Measurements from ENCODE around the gene GAGE10.
A peak's percentile ranks its signal among the peaks of the same experiment; 100 is the strongest.
"Not testable (repeated sequence)": the region's sequence is repeated elsewhere in the genome, so short reads cannot be mapped to it uniquely, and the experiment has no call there.

Gene GAGE10

GRCh38 chrX:49276671-49277534, 26.5 kb upstream of the GAGE10 start:
- peak; percentile 34 to 41 for ATAC-seq

GRCh38 chrX:49277535-49277830, 26.0 kb upstream of the GAGE10 start:
- ATAC-seq = peak; percentile 38 to 39

DNA sequence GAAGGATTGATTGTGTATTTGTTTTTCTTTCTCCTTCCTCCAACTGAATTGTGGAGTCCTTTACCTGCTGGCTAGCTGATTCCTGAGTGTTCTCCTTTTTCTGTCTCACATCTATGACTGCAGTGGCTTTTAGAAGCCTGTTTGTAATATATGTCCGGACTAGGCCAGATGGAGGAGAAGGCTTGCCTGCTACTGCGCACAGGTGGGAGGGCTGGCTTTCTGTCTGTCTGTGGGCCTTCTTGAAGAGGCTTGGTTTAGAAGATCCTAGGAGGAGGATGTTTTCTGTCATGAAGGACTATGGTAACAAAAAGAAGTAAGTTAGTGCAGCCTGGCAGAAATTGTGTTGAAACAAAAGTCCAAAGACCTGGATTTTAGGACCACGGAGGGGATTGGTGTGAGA, 25.4 kb upstream of the GAGE10 start:
- no peak for ATAC-seq

DNA sequence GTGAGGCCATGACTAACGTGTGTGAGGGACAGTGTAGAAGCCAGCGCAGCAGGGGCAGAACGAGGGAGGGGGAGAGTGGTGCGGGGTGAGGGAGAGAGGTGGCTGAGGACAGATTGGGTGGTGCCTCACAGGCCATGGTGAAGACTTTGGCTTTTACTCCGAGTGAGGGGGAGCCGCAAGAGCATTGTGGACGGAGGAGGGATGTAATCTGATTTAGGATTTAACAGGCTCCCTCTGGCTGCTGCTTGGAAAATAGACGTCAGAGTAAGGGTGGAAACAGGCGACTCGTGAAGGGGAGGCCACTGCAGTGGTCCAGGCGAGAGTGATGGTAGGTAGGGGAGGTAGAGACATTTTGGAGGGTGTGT, 20.8 kb upstream of the GAGE10 start:
- ATAC-seq = peak; percentile 31 to 39

DNA sequence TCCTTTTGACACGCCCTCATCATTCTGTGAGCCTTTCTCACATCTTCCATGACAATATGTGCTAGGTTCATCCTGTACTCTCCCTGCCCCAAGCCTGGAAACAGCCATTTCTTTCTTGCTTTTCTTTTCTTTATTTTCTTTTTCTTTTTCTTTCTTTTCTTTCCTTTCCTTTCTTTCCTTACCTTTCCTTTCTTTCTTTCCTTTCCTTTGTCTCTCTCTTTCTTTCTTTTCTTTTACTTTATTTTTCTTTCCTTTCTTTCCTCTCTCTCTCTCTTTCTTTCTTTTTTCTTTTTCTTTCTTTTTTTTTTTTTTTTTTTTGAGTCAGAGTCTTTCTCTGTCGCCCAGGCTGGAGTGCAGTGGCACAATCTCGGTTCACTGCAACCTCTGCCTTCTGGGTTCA, 19.2 kb upstream of the GAGE10 start:
- no peak for ATAC-seq

DNA sequence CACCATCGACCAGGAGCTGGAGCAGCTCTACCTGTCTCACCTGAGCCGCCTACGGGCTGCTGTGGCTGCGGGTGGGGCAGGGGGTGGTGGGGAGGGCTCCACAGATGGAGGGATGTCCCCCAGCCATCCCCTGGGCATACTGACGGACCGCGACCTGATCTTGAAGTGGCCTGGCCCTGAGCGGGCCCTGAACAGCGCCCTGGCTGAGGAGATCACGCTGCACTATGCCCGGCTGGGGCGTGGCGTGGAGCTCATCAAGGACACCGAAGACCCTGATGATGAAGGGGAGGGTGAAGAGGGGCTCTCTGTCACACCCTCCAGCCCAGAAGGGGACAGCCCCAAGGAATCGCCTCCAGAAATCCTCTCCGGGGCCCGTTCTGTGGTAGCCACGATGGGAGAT, 17.3 kb upstream of the GAGE10 start:
- no peak for ATAC-seq

GRCh38 chrX:49286581-49286980, 16.9 kb upstream of the GAGE10 start:
- ATAC-seq = no peak

- peak in 1 of 2 donors; percentile 17 for ATAC-seq
Measured at GRCh38 chrX:49287665-49288064, 15.8 kb upstream of the GAGE10 start.

DNA sequence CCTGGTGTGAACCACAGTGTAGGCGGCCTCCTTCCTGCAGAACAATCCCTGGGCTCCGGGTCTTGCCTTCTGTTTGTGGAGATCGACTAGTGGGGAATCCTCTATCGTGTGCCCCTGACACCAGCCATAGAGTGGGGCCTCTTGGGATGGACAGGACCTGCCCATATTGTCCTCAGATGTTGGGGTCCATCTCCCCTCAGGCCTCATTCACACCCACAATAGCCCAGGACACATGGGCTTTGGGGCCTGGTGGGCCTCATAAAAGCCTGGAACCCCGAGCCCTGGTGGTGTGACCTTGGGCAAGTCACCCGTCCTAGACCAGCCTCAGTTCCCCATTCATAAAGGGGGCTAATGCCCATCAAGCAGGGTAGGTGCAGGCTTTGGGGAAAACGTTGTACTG, 13.2 kb upstream of the GAGE10 start:
- no peak for ATAC-seq

GRCh38 chrX:49291615-49292337, 11.7 kb upstream of the GAGE10 start:
- ATAC-seq = peak; percentile 82 to 84

DNA sequence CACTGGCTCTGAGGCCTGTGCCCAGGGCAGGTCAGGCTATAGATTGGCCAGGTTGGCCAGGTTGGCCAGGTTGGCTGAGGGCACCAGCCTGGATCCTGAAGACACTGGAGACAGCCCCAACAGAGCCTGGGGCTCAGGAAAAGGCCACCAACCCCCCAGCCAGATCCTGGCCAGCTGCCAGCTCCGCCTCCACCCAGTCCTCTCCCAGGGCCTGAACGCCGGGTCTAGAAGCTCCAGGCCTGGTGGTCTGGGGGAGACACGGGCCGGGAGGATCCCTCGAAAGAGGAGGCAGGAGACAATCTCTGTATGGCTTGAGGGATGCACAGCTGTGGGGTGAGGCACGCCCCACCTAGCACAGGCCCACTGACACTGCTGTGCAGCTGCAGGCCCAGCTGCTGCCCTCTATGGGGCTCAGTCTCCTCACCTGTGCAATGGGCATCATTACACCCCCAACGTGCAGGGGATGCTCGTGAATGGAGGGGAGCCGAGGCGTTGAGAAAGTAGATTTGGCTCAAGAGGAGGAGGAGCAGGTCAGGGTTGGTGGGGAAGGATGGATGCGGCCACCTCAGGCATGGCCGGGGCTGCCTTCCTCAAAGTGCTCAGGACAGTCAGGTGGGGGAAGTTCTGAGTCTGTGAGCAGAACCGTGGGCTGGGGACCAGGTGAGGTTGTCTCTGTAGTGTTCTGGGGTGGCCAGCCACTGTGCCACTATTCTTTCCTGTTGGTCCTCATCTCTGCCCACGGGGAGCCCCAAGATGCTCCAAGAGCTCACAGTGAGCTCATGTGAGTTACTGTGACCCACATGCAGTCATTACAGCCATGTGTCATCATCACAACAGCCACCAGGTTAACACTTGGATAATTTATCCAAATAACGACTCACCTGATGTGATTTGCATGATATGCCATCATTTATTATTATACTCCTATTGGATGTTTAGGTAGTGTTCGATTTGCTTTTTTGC, 10.8 kb upstream of the GAGE10 start:
- ATAC-seq = peak; percentile 39 to 58

DNA sequence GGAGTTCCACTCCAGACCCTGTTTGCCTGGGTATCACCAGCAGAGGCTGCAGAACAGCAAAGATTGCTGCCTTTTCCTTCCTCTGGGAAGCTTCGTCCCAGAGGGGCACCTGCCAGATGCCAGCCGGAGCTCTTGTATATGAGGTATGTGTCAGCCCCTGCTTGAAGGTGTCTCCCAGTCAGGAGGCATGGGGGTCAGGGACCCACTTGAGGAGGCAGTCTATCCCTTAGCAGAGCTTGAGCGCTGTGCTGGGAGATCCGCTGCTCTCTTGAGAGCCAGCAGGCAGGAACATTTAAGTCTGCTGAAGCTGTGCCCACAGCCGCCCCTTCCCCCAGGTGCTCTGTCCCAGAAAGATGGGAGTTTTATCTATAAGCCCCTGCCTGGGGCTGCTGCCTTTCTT, 4.2 kb upstream of the GAGE10 start:
- not testable (repeated sequence) for ATAC-seq

DNA sequence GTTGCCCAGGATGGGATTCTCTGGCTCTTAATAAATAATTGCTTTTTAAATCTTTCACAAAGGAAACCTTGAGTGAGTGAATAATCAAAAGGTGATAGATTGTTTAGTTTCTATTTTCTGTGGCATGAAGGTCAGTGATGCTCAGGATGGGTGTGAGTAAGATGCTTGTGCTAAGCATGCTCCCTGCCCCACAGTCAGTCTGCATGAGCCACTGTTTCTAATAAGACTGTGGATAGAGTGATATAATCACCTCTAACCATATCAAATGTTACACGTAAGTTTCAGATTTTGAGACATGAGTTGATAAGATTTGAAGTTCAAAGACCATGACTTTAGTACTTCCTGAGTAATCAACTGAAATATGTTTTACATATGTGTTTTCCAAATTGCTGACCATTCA, 2.7 kb upstream of the GAGE10 start:
- ATAC-seq = peak; percentile 55 to 72

DNA sequence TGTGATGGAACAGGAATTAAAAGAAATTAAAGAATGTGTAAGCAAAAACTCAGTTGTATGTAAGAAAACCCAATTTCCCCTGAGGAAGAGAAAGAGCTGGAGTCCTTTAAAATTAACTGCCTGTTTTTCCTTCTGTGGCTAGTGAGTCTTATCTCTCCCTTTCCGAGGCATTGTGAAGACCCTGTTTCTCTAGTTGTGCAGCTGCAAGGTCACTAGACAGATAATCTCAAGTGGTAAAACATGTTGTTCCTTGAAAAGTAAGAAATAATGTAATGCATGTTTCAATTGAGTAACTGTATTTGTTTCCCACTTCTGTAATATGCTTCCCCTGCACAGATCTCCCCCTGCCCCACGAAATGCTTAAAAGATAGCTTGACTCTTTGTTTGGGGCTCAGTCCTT, 4.3 kb downstream of the GAGE10 start:
- not testable (repeated sequence) for ATAC-seq

GRCh38 chrX:49308604-49309269, 5.3 kb downstream of the GAGE10 start:
- ATAC-seq = no peak

DNA sequence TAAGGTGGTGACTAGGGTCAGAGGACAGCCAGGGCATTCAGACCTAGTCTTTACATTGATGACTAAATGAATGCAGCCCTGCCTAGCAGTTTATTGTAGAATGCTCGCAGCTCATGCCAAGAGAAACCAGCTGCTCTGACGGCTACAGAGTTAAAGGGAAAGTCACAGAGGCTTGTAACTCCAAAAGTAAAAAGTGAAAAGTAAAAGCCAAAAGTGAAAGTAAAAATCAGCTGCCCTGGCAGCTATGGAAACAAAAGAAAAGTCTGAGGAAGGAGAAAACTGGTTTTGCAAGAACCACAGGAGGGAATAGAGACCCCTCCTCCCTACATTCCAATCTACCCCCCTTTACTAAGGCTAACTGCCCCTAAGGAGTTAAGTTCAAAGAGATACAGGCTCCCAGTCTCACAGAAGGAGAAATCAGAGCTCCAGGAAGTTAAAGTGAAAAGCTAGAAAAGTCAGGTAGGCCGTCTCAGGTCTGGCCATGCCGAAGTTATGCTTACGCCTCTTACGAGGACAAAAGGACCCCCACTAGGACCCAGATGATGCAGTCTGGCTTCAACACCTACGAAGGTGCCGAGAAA, 6.0 kb downstream of the GAGE10 start:
- peak; percentile 43 to 60 for ATAC-seq

DNA sequence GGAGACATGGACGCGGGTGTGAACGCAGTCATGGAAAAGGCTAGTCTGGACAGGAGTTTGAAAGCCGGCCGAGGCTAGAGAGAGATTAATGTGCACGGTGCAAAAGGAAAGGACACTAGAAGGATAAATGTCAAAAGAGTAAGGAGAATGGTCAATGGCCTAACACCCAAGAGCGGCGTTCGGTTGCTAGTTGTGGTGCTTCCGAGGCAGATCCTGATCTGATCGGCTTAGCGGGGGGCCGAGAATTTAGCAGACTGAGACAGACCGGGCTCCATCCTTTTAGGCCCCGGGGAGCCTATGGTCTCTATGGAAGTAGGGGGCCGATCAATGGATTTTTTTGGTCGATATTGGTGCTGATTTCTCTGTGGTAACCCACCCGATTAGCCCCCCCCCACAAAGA, 6.9 kb downstream of the GAGE10 start:
- no peak for ATAC-seq

DNA sequence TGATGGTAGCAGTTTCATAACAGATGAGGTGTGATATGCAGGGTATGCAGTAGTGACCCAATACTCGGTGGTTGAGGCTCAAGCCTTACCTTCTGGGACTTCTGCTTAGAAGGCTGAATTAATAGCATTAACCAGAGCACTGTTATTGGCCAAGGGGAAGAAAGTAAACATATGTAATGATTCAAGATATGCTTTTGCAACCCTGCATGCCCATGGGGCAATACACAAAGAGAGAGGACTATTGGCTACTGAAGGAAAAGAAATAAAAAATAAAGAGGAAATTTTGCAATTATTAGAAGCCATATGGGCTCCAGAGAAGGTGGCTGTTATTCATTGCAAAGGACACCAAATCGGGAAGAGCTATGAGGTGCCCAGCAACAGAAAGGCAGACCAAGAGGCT, 8.7 kb downstream of the GAGE10 start:
- ATAC-seq = no peak

- ATAC-seq = no peak
Measured at GRCh38 chrX:49316085-49316484, 12.6 kb downstream of the GAGE10 start.

DNA sequence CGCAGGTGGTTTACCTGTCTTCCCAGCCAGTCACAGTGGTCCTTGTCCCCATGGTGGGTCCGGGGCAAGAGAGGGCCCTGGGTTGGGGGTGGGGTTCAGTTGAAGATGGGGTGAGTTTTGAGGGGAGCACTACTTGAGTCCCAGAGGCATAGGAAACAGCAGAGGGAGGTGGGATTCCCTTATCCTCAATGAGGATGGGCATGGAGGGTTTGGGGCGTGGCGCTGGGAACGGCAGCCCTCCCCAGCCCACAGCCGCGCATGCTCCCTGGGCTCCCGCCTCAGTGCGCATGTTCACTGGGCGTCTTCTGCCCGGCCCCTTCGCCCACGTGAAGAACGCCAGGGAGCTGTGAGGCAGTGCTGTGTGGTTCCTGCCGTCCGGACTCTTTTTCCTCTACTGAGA, 18.3 kb downstream of the GAGE10 start, which contains the start of gene GAGE12J:
Gene GAGE12J, plus strand, starts transcription at position 301 of the 400 bp plus-strand sequence. CDS start 1,157 bp downstream, outside the sequence.
- not testable (repeated sequence) for ATAC-seq

- ATAC-seq = not testable (repeated sequence)
Measured at GRCh38 chrX:49322266-49322665, 18.8 kb downstream of the GAGE10 start.

DNA sequence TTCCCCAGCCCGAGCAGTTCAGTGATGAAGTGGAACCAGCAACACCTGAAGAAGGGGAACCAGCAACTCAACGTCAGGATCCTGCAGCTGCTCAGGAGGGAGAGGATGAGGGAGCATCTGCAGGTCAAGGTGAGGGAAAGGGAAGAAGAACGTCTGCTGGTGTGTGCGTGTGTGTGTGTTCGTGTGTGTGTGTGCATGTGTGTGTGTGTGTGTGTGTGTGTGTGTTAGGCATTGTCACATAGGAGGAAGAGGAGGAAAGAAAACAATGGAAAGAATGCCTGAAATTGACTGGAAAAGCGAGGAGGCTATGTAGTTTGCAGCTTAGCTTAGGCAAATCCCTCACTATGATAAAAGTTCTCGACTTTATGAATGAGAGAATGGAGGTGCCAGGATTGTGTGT, 20.3 kb downstream of the GAGE10 start:
- not testable (repeated sequence) for ATAC-seq

Measured in activated CD4-positive, CD25-positive, alpha-beta regulatory T cell treated with anti-CD3 and anti-CD28 coated beads, Interleukin-2, amount 50 U/mL, for 24 hours (primary cell).